C4-2B (cell line): ENCODE measurements around the gene SPAG17.

Source experiments
- H3K27ac ChIP-seq: fragments of 450-650 bp; 2 replicates; pipeline ENCODE4 v1.5.1; 2017
- ZFX ChIP-seq: fragments of 450-650 bp; IDR thresholded peaks from 2 replicates; pipeline ENCODE4 v1.6.1; 2017
- TF ChIP-seq, protein P1 (sequence below): fragments of 450-650 bp; conservative IDR thresholded peaks from 2 replicates; pipeline ENCODE4 v1.5.1; 2017; ENCODE audit warnings: mild to moderate bottlenecking

Gene SPAG17

DNA sequence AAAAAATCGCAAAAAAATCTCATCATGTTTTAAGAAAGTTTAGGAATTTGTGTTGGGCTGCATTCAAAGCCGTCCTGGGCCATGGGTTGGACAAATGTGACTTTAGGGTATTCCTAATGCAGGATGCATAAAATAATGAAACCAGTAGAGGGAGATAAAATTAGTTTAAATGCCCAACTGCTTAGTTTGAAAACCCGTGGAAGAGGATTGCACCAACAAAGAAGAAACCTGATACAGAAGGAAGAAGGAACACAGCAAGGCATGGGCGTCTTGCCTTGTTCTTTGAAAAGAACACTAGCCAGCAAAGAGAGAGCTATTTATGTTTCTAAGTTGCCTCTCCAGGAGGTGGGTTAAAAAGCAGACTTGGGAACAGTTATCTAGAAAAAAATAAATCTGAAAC is 217.6 kb downstream of the SPAG17 start:
- no peak overlapping the region; the same call in 1 of the 2 replicates for H3K27ac ChIP-seq
- TF ChIP-seq, protein P1, sequence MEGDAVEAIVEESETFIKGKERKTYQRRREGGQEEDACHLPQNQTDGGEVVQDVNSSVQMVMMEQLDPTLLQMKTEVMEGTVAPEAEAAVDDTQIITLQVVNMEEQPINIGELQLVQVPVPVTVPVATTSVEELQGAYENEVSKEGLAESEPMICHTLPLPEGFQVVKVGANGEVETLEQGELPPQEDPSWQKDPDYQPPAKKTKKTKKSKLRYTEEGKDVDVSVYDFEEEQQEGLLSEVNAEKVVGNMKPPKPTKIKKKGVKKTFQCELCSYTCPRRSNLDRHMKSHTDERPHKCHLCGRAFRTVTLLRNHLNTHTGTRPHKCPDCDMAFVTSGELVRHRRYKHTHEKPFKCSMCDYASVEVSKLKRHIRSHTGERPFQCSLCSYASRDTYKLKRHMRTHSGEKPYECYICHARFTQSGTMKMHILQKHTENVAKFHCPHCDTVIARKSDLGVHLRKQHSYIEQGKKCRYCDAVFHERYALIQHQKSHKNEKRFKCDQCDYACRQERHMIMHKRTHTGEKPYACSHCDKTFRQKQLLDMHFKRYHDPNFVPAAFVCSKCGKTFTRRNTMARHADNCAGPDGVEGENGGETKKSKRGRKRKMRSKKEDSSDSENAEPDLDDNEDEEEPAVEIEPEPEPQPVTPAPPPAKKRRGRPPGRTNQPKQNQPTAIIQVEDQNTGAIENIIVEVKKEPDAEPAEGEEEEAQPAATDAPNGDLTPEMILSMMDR = peak; percentile 73
- no peak for TF ChIP-seq ZFX

DNA sequence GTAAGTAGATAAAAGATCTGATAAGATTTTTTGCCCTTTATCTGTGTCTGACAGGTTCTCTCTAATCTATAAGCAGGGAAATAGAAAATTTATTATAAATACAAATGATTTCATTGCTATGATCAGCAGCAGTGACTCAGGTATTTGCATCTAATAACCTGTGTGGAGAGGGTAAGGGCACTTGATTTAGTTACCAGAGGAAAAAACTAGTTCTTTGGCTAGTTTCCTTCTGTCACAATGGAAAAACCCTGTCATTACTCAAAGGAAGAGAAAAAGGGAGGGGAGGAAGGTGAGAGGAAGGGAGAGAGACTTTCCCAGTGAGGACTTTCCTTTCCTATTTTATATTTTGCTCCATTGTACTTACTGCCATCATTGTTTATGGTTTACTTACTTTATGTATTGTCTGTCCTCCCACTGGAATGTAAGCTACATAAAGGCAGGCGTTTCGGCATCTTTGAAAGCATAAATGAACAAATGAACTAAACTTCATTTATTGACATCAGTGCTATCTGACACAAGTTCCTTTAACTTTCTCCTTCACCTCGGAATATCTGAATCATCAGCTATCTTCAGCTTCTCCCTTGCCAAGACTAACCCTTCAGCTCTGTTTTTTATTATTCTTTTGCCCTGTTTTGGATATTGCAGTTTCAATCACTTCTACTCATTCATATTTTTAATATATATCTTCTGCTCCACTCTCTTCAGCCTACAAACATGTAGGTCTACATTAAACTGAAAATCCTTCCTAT is 220.6 kb downstream of the SPAG17 start:
- TF ChIP-seq, protein P1 = no peak
- TF ChIP-seq ZFX = no peak

DNA sequence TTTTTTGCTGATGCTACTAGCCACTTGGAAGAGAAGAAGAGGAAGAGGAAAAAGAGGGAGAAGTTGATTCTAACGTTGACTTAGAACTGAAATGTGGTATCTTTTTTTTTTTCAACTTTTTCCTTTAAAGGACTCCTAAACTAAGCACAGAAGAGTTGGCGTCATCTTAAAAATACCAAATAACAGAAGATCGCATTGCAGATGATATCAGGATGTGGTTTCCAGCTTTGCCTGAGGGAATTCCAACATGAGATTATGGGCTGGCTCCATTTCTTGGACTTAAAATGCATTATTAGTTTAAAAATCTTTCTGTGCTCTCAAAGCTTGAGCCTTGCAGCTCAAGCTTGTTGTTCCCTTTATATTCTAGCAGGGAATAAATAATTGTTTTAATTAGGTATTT is 225.7 kb downstream of the SPAG17 start:
- TF ChIP-seq, protein P1 = no peak
- TF ChIP-seq ZFX = no peak
- no peak overlapping the region for H3K27ac ChIP-seq

More for the DNA sequence above, 220.6 kb downstream of the SPAG17 start:
- H3K27ac ChIP-seq = no peak overlapping the region

DNA sequence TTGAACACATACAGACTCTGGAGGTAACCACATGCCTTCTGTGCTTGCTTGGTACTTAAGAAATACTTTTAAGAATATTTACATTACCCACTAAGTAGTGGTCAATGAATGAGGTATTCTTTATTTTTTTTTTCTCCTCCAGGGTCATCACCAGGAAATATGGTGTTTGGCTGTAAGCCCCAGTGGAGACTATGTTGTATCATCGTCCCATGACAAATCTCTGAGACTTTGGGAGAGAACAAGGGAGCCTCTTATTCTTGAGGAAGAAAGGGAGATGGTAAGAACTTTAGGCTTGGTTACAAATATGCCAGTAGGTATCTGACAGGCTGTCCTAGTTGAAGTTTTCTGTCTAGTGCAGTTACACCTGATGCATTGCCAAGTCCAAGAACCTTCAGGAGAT is 232.6 kb downstream of the SPAG17 start:
- no peak for TF ChIP-seq ZFX
- TF ChIP-seq, protein P1 = no peak

DNA sequence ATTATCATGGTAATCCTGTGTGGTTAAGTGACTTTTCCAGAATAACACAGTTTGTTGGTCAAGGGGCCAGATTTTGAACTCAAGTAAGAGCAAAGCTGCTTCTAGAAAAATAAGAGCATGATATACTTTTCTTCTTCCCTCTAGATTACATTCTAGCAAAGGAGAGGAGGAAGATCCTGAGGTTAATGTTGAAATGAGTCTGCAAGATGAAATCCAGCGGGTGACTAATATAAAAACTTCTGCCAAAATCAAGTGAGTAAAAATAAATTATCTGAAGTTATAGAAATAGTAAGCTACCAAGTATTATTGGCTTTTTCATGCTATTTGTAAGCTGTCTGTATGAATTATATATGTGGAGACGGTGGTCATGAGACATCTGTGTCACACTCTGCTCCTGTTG is 242.7 kb downstream of the SPAG17 start:
- H3K27ac ChIP-seq = no peak overlapping the region
- no peak for TF ChIP-seq ZFX
- TF ChIP-seq, protein P1 = no peak

More for the DNA sequence above, 232.6 kb downstream of the SPAG17 start:
- no peak overlapping the region for H3K27ac ChIP-seq

DNA sequence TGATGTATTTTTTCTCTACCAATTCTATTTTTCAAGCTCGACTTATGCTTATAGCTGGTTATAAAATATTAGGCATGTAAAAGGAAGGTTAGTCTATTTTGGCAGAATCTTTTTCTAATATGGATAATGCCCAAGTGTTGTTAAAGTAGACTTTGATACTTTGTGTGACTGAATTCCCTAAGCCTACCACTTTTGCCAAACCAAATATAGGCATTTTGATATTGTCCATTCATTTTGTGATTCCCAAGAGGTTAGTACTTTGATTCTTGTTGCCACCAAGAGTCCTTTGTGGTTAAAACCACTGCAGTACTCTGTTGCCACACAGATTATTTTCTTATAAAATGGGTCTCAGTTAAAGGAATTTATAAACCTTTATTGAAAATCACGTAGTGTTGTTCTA is 251.3 kb downstream of the SPAG17 start:
- H3K27ac ChIP-seq = no peak overlapping the region
- TF ChIP-seq, protein P1 = no peak
- TF ChIP-seq ZFX = no peak

DNA sequence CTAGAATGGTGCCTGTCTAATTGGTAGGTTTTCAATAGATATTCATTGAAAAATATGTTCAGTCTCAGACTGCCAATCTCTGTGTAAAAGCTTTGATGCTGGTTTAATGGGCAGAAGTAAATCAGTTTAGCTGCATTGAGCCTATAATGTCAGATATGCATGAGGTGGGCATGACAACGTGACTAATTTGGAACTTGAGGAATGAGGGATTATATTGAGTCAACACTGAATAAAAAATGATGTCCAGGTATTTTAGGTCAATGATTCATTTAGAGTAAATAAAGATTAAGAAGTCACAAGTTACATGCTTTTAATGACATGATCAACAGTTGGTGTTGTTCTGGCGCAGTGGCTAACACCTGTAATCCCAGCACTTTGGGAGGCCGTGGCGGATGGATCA is 252.5 kb downstream of the SPAG17 start:
- no peak overlapping the region for H3K27ac ChIP-seq
- TF ChIP-seq, protein P1 = no peak
- TF ChIP-seq ZFX = no peak
